Upper lobe of left lung (tissue), 4 donors: ENCODE results near the gene ABCC5.

Experiments used
- EP300 ChIP-seq, 4 donors: sonication (generic); formaldehyde crosslinking; IDR thresholded peaks; one replicate each; pipeline ENCODE4 v1.5.1; 2017; ENCODE audit warnings: antibody characterized with exemption in 4 of 4, control low read depth in 2 of 4
- POLR2AphosphoS5 ChIP-seq, 2 donors: sonication (generic); formaldehyde crosslinking; IDR thresholded peaks; one replicate each; pipeline ENCODE4 v1.5.1; 2017; ENCODE audit warnings: antibody characterized with exemption in 2 of 2
- TF ChIP-seq, protein P1 (sequence below), 6 experiments: fragments of 450-650 bp in 4 of 6; fragments of 200-600 bp in 2 of 6; sonication (generic) in 2 of 6; IDR thresholded peaks; one replicate each; pipeline ENCODE4 v1.5.1; 2016 to 2019; ENCODE audit warnings: antibody characterized with exemption in 6 of 6

DNA sequence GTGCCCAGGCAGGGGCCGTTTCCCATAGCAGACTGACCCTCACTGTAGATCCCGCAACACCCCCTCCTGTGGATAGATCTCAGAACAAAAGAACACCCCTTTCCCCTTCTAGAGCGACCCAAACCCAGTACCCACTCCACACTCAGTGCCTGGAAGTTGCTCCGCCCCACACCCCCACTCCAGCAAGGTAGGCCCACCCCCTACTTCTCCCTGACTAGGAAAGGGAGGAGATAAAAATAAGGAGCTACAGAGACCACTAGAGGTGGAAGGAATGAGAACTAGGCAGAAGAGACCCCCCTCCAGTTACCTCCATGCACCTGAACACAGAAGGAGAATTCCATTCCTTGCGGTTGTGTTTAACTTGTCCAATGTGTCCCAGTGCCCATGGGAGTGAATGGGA lies 102.8 kb downstream of the ABCC5 start:
- TF ChIP-seq, protein P1, sequence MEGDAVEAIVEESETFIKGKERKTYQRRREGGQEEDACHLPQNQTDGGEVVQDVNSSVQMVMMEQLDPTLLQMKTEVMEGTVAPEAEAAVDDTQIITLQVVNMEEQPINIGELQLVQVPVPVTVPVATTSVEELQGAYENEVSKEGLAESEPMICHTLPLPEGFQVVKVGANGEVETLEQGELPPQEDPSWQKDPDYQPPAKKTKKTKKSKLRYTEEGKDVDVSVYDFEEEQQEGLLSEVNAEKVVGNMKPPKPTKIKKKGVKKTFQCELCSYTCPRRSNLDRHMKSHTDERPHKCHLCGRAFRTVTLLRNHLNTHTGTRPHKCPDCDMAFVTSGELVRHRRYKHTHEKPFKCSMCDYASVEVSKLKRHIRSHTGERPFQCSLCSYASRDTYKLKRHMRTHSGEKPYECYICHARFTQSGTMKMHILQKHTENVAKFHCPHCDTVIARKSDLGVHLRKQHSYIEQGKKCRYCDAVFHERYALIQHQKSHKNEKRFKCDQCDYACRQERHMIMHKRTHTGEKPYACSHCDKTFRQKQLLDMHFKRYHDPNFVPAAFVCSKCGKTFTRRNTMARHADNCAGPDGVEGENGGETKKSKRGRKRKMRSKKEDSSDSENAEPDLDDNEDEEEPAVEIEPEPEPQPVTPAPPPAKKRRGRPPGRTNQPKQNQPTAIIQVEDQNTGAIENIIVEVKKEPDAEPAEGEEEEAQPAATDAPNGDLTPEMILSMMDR (IDR thresholded peaks at IDR 0.05), result no peak
- TF ChIP-seq POLR2AphosphoS5 (IDR thresholded peaks at IDR 0.05) (no peak), EP300 (IDR thresholded peaks at IDR 0.05) (no peak)
